ENCODE results near the gene TMEM272.

The TMEM272 gene

DNA sequence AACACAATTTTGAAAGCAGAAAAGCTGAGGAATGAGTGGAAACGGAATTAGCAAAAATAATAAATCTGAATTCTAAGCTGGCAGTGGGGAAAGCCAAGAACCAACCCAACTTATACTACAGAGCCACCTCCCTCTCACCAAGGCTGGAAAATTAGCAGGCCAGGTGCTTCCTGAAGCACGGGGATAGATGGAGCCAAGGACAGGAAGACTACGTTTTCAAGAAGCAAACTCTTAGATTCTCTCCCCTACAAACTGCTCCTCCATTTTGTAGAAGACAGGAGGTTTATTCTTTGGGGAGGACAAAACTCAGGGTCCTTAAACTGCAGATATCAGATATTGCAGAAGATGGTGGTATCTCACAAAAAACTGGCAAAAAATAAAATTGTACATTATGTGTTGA lies 25.6 kb upstream of the TMEM272 start:
- Histone ChIP-seq H3K9me2 (replicated peaks; ENCODE audit: insufficient read depth, low read length) (no peaks in the 10 kb centered on the region), H3K27me3 (ENCODE audit: low read length) (no peaks in the 10 kb centered on the region), H3K9me3 (ENCODE audit: insufficient read depth, low read length) (no peaks in the 10 kb centered on the region), H3K9ac (ENCODE audit: low read length) (no peak overlapping the region), H3K79me2 (ENCODE audit: insufficient read depth, low read length) (no peaks in the 10 kb centered on the region), H4K20me1 (ENCODE audit: low read depth, low read length) (no peaks in the 10 kb centered on the region), H3K4me3 (ENCODE audit: insufficient read depth, low read length, poor library complexity, severe bottlenecking) (no peak overlapping the region), H2AFZ (ENCODE audit: low read depth, low read length, severe bottlenecking) (no peak overlapping the region), H3K27ac (ENCODE audit: low read depth, low read length) (no peak overlapping the region), H3F3A (ENCODE audit: insufficient read depth) (no peaks in the 10 kb centered on the region), H3K4me2 (ENCODE audit: low read depth, low read length, poor library complexity, severe bottlenecking) (no peak overlapping the region), H3K36me3 (ENCODE audit: low read length) (no peaks in the 10 kb centered on the region)
- TF ChIP-seq, protein P1, sequence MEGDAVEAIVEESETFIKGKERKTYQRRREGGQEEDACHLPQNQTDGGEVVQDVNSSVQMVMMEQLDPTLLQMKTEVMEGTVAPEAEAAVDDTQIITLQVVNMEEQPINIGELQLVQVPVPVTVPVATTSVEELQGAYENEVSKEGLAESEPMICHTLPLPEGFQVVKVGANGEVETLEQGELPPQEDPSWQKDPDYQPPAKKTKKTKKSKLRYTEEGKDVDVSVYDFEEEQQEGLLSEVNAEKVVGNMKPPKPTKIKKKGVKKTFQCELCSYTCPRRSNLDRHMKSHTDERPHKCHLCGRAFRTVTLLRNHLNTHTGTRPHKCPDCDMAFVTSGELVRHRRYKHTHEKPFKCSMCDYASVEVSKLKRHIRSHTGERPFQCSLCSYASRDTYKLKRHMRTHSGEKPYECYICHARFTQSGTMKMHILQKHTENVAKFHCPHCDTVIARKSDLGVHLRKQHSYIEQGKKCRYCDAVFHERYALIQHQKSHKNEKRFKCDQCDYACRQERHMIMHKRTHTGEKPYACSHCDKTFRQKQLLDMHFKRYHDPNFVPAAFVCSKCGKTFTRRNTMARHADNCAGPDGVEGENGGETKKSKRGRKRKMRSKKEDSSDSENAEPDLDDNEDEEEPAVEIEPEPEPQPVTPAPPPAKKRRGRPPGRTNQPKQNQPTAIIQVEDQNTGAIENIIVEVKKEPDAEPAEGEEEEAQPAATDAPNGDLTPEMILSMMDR (IDR thresholded peaks at IDR 0.05; ENCODE audit: insufficient read depth, low read length, poor library complexity, severe bottlenecking): no peak
- no peak for TF ChIP-seq EZH2phosphoT487 (conservative IDR thresholded peaks at IDR 0.05; ENCODE audit: low read length)

DNA sequence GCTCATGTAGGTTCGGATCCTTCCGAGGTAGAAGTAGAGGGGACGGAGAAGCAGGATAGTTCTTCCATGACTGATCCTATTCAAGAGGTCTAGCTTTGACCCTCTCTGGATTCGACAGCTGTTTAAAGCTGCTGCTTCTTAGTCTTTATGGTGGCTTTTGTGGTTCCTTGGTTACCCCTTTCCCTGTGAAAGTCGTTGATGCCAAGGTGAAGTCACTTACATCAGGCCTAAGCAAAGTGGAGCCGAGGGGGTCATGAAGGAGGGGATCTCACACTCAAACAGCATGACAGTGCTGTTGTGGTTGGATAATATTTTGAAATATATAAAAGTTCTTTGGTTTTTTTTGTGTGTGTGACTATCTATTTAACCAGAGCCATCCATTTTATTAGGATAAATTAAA lies 24.9 kb upstream of the TMEM272 start:
- no peak for TF ChIP-seq EZH2phosphoT487 (conservative IDR thresholded peaks at IDR 0.05; ENCODE audit: low read length)
- TF ChIP-seq, protein P1 (IDR thresholded peaks at IDR 0.05; ENCODE audit: insufficient read depth, low read length, poor library complexity, severe bottlenecking): no peak
- no peaks in the 10 kb centered on the region for H3K9me3 ChIP-seq (ENCODE audit: insufficient read depth, low read length)
- no peaks in the 10 kb centered on the region for H3K9me2 ChIP-seq (replicated peaks; ENCODE audit: insufficient read depth, low read length)
- no peak overlapping the region for H3K9ac ChIP-seq (ENCODE audit: low read length)
- H3K4me3 ChIP-seq (ENCODE audit: insufficient read depth, low read length, poor library complexity, severe bottlenecking): no peak overlapping the region
- no peaks in the 10 kb centered on the region for H4K20me1 ChIP-seq (ENCODE audit: low read depth, low read length)
- H3K27me3 ChIP-seq (ENCODE audit: low read length): no peaks in the 10 kb centered on the region
- H3K4me2 ChIP-seq (ENCODE audit: low read depth, low read length, poor library complexity, severe bottlenecking): no peak overlapping the region
- no peaks in the 10 kb centered on the region for H3F3A ChIP-seq (ENCODE audit: insufficient read depth)
- no peaks in the 10 kb centered on the region for H3K79me2 ChIP-seq (ENCODE audit: insufficient read depth, low read length)
- no peak overlapping the region for H3K27ac ChIP-seq (ENCODE audit: low read depth, low read length)
- H2AFZ ChIP-seq (ENCODE audit: low read depth, low read length, severe bottlenecking): no peak overlapping the region
- no peaks in the 10 kb centered on the region for H3K36me3 ChIP-seq (ENCODE audit: low read length)

DNA sequence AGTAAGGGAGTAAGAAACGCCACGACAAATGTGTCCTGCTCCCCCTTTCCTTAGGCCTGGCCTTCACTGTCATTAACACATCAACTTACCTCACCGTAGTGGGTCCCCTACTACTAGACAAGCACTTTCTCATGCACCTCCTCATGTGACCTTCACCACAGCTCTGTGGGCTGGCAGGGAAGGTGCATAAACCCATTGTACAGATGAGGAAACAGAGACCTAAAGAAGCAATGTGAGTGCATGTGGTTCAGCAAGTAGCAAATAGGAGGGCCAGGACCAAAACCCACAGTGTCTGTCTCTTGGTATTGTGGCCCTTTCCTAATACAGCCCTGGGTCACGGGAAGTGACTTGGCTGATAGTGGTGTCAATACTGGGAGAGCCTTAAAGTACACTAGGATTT lies 22.1 kb upstream of the TMEM272 start:
- no peaks in the 10 kb centered on the region for H3F3A ChIP-seq (ENCODE audit: insufficient read depth)
- H3K4me2 ChIP-seq (ENCODE audit: low read depth, low read length, poor library complexity, severe bottlenecking): no peak overlapping the region
- no peaks in the 10 kb centered on the region for H3K79me2 ChIP-seq (ENCODE audit: insufficient read depth, low read length)
- no peak overlapping the region for H2AFZ ChIP-seq (ENCODE audit: low read depth, low read length, severe bottlenecking)
- H3K9me2 ChIP-seq (replicated peaks; ENCODE audit: insufficient read depth, low read length): no peaks in the 10 kb centered on the region
- H3K4me3 ChIP-seq (ENCODE audit: insufficient read depth, low read length, poor library complexity, severe bottlenecking): no peak overlapping the region
- no peaks in the 10 kb centered on the region for H3K9me3 ChIP-seq (ENCODE audit: insufficient read depth, low read length)
- TF ChIP-seq, protein P1 (IDR thresholded peaks at IDR 0.05; ENCODE audit: insufficient read depth, low read length, poor library complexity, severe bottlenecking): no peak
- TF ChIP-seq EZH2phosphoT487 (conservative IDR thresholded peaks at IDR 0.05; ENCODE audit: low read length): no peak
- no peaks in the 10 kb centered on the region for H3K36me3 ChIP-seq (ENCODE audit: low read length)
- H3K27ac ChIP-seq (ENCODE audit: low read depth, low read length): no peak overlapping the region
- no peak overlapping the region for H3K9ac ChIP-seq (ENCODE audit: low read length)
- H3K27me3 ChIP-seq (ENCODE audit: low read length): no peaks in the 10 kb centered on the region
- H4K20me1 ChIP-seq (ENCODE audit: low read depth, low read length): no peaks in the 10 kb centered on the region
